GM10248 (cell line): ENCODE results near the gene YY2.
"Not testable (repeated sequence)": the region's sequence is repeated elsewhere in the genome, so short reads cannot be mapped to it uniquely, and the experiment has no call there.

Experiments used
- CTCF ChIA-PET: fragments of 300-600 bp; sonication (Branson Sonifier 250); formaldehyde crosslinking; extraction: SDS; loops from one replicate; lab custom pipeline; 2021; ENCODE audit warnings: antibody characterized with exemption; lab: Yijun Ruan, JAX
- POLR2A ChIA-PET: fragments of 350-650 bp; sonication (Branson Sonifier 250); formaldehyde crosslinking; extraction: SDS; loops from one replicate; lab custom pipeline; 2020; ENCODE audit warnings: antibody characterized with exemption; lab: Yijun Ruan, JAX
- DNase-seq: peaks from one replicate; pipeline ENCODE4 v3.0.0; 2012; ENCODE audit errors: extremely low spot score
- CTCF ChIP-seq: IDR thresholded peaks from 2 replicates; pipeline ENCODE4 v1.5.1; 2012; ENCODE audit warnings: mild to moderate bottlenecking, low read depth; ENCODE audit errors: extremely low read depth, missing control alignments, control extremely low read depth

Gene YY2

GRCh38 chrX:21855937-21856415, at the start of gene YY2:
TSS of gene YY2 (plus strand) at chrX:21855987. CDS start at chrX:21856485, 498 bp downstream.
- ChIA-PET POLR2A (no interaction called here), CTCF (no interaction called here)
- no peak for DNase-seq
- no peak for TF ChIP-seq CTCF

GRCh38 chrX:21806691-21807090, 49.1 kb upstream of the YY2 start:
- no peak for DNase-seq
- TF ChIP-seq CTCF, result no peak
- CTCF ChIA-PET, result no interaction called here
- POLR2A ChIA-PET, result no interaction called here

- CTCF ChIA-PET, result interaction anchor here (1.7 kb wide), 1 partner anchor 22 kb away, joined by 3 read pairs; no protein-coding TSS in a partner anchor
- DNase-seq, result no peak
- POLR2A ChIA-PET, result no interaction called here
- no peak for TF ChIP-seq CTCF
Measured at GRCh38 chrX:21811832-21812231, 44.0 kb upstream of the YY2 start.

- no peak for TF ChIP-seq CTCF
- DNase-seq, result no peak
- CTCF ChIA-PET, result no interaction called here
- POLR2A ChIA-PET, result no interaction called here
Measured at GRCh38 chrX:21812628-21813027, 43.2 kb upstream of the YY2 start.

- no peak for DNase-seq
- CTCF ChIA-PET, result no interaction called here
- TF ChIP-seq CTCF, result no peak
- POLR2A ChIA-PET, result no interaction called here
Measured at GRCh38 chrX:21813612-21814368, 42.0 kb upstream of the YY2 start.

GRCh38 chrX:21816136-21816535, 39.7 kb upstream of the YY2 start:
- TF ChIP-seq CTCF, result no peak
- POLR2A ChIA-PET, result no interaction called here
- CTCF ChIA-PET, result no interaction called here
- no peak for DNase-seq

- DNase-seq, POLR2A ChIA-PET: not testable (repeated sequence)
- CTCF ChIA-PET, result interaction anchor here (1.6 kb wide), 1 partner anchor 13 kb away, joined by 3 read pairs; no protein-coding TSS in a partner anchor
Measured at GRCh38 chrX:21820170-21820569, 35.6 kb upstream of the YY2 start.
